Measurements from ENCODE around the gene LRRC51.

LRRC51 gene

DNA sequence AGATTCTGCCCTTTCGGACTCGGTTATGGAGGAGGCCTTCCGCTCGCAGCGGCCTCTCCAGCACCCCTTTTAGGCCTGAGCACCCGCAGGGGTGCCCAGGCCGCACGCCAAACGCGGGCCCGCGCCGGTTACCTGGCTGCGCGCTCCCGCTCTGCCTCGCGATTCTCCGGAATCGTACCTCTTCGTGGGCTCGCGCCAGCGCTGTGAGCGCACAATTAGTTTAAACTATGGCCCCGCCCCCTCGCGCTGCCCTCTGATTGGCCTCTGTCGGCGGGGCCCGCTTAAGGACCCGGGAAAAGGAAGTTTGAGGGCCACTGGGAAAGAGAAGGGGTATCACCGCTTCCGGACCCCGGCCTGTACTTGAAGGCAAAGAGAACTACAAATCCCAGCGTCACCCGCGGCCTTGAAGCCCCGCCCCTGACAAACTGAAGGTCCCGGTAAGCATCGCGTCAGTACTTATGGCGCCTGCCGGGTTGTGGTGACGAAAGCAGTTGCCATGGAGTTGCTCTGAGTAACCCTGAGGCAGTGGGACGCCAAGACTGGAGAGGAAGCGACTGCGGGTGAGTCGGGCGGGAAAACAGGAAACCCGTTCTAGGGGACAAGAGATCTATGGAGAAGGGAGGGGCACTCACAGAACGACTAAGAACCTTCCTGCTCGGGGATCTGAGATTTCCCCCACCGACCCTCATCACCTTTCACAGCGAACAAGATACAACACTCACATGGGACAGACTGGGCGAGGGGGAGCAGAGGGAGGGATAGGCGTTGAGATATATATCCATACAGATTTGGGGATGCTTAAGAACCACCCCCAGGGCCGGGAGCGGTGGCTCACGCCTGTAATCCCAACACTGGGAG is at the start of gene LRRC51, which contains the start of gene NUMA1:
Gene LRRC51, plus strand, starts transcription at position 525 of the 858 bp plus-strand sequence. CDS start 8,234 bp downstream, outside the sequence.
Gene NUMA1, minus strand, starts transcription at position 217 of the 858 bp plus-strand sequence. CDS start 44,599 bp downstream, outside the sequence.
- DNase-seq, result peak; percentile 99 to 100

- DNase-seq, result no peak
Observed at GRCh38 chr11:72036687-72037086, 44.0 kb upstream of the LRRC51 start.

DNA sequence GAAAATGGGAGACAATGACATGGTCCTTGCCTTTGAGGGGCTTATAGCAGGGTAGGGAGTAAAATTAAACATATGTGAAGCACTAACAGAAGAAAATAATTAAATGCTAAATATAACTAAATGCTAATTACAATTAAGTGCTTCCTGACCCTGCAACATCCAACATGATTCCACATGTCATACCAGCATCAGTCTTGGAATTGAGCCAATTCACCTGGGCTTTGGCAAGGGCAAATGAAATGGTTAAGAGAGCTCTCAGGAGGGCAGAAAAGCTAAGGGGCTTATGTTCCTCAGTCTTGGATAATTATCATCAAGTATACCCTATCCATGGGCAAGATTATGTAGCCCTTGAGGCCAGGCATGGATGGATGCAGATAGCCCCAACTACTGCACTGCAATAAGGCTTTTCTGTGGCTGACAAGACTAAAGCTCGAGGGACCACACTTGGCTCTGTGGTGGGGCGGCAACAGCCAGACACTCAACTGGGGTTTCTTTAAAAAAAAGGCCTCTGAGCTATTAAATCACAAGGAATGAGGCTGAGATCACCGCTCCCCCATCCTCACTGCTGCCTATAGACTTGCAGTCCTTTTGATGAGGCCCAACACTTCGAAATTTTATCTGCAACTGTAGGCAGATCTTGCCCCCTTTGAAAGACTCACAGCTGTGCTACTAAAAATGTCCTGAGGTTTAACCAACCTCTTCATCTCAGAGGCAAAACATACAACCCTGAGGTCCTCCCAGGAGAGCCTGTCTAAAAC is 42.9 kb upstream of the LRRC51 start:
- DNase-seq, result peak in 1 of 2 experiments; percentile 19

DNA sequence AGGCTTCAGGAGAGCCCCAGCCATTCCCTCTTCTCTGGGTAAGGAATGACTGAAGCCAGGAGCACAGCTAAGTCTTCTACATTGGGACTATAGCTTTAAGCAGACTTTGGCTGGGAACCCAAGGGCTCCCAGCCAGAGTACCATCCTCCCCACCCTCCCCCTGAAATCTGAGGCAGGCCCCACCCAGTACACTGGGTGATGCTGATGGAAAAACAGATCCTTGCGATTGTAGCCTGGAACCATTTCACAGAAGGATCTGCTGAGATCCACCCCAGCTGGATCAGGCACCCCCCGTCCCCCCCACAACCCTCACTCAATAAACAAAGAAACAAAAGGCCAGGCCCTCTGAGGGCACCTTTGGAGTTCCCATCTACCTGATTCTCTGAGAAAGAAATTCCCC is 42.2 kb upstream of the LRRC51 start:
- peak; percentile 60 to 85 for DNase-seq

DNA sequence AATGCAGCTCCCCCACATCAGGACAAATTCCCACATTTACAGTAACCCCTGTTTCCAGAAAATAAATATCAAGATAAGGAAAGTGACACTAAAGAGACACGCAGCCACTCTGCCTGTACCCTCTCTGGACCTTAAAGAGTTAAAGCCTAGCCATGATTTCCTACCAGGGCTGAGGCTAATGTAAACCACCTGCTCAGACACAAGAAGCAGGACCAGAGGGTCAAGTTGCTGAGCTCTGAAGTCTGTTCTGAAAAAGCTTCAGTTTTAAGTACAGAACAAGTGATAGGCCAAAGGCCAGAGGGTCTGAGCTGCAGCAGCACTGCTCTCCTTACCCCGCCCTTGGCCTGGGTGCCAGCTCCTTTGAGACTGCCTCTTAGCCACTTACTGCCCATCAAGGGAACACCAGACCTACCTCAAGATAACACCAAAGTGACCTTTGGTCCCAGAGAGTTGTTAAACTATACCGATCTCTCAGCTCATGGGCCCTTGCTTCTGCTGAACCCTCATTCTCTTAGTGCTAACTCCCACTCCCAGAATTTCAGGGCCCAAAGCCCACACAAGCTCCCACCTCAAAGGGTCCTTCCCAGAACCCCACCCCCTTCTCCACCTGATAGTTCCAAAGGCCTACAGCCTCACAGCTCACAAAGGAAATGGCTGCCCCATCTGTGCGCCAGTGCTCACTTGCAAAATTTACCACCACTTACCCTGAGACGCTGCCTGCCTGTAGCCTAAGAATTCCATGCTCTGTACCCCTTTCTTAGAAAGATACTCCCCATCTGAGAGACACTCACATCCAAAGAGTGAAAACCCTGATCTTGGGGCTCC is 41.4 kb upstream of the LRRC51 start:
- DNase-seq, result peak in 1 of 2 experiments; percentile 31

GRCh38 chr11:72039856-72040401 is 40.7 kb upstream of the LRRC51 start:
- DNase-seq, result no peak

DNA sequence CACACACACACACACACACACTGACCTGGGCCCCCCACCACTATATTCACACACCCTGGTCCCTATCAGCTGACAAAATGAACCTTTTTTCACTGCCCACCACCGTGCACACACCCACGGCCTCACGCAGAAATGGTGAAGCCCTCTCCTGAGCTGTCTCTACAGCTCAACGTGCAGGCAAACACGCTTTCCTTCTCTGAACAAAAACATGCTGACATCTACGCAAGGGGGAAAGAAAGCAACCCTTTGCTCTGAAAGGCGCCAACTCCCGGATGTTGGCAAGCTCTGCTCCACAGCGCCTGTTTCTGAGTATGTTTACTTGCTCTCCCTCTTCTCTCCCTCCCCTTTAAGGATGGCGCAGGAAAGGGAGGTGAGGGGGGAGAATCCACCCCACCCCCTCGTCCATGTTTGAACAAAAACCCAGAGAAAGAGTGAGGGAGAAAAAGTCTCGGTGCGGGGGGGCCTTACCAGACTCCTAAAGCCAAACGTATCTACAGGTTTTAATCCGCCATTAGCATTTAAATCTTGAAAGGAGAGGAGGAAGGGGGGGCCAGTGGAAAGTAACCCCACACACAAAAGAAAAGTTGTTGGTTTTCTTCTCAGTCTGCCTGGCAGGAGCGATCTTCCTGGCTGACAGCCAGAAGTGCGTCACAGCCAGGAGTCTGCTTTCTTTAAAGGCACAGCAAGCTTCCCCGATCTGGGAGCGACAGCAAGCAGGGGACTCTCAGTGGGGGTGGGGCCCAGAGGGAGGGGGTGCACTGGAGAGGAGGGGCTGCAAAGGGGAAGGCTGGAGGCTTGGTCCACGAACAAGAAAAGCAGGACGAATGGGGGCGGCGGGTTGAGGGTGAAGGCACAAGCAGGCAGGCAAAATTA is 39.9 kb upstream of the LRRC51 start:
- peak; percentile 95 for DNase-seq

DNA sequence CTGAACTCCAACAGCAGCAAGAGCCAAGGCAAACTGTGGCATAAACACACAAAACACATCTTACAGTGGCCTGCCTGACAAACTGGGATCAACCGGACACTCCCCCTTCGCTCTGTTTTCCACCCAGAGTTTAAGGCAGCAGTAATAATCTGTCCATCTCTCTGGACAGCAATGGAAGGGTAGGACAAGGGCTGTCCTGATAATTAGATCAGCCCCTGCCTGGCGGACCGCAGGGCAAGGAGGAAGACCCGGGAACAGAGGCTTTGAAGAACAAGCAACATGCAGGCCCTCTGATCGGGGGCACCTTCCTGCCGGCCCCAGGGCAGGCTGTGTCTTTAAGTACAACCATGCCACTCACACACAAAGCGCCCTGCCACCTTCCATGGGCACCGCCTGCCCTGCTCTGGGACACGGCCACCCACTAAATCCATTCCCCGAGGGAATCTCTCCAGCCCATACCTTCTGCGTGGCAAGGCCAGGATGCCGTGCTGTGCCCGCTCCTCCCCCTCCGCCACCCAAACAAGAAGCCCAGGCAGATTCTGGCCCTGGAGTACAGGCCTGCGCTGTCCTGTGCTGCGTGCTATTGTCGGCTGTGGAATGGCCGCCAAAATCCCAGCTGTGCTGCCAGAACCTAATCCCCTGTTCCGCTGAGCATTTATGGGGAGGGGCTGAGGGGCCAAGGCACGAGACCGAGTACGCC is 39.1 kb upstream of the LRRC51 start:
- DNase-seq, result peak; percentile 82 to 91

- no peak for DNase-seq
Observed at GRCh38 chr11:72042064-72042745, 38.4 kb upstream of the LRRC51 start.

DNA sequence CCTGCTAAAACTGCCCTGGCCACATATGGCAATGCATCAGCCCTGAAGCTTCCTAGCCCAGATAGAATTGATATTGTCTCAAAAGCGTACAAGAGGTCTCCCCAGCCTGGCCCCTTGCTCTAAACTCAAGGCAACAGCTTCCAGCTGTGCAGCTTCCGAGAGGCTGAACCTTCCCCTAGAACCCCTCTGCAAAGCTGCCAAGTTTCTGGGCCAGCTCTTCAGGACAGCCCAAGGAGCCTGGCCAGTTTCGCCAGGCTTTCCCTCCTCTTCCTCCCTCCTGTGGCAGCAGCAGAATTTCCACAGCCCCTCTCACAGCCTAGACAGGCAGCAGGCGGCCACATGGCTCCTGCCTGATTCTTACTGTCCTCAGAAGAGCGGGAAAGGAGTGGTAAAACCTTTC is 34.8 kb upstream of the LRRC51 start:
- DNase-seq, result no peak

DNA sequence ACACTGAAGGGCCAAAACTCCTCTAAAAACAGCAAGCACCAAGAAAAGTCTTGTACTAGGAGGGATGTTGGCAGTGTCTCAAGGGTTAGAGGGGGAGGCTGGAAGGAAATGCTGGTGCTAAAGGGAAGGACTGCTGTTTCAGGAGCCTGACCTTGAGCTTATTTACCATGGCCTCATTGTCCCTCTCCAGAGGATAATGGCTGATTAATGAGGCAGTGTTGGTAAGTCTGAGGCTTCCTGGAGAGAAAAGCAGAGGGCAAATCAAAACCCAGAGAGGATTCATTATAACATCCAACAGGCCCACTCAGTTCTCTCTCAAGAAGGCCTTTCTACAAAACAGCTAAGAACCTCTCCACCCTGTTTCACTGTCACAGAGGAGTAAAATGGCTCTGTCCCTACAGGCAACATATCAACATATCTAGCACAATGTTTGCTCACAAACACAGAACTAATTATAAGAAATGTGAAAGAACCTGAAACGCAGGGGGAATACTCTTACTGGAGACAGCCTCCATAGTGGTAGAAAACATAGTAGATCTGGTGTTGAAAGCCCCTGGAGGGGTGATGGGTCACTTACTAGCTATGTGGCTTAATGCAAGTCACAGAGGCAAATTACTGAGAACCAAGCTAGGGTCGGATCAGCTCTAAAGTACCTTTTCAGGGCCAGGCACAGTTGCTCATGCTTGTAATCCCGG is 31.7 kb upstream of the LRRC51 start:
- no peak for DNase-seq

DNA sequence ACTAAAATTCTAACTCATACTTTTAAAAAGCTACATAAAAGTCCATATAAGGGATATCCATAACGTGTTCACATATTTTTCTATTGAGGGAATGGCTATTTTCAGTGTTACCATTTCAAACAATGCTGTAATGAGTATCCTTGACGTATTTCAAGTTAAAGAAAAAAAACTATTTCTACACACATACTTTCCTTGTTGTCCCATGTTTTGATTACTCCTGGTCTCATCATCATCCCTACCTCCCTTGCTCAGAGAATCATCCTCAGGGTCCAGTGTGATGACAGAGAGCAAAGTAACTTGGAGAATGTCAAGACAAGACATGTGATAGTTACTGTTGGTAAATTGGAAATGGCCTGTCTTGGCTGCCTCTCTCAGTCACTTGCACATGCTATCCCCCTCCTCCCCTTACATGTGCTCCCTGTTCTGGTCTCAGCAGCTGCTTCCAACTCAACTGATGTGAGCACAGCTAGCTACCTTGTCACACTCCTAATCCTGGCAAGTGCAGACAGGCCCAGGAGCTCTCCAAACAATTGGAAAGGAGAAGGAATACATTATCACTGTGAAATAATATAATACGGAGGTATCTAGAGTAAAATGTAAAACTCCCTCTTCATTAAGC is 22.1 kb upstream of the LRRC51 start:
- peak; percentile 18 to 23 for DNase-seq

- no peak for DNase-seq
Observed at GRCh38 chr11:72061739-72062396, 18.8 kb upstream of the LRRC51 start.

- no peak for DNase-seq
Observed at GRCh38 chr11:72066855-72067254, 13.8 kb upstream of the LRRC51 start.

DNA sequence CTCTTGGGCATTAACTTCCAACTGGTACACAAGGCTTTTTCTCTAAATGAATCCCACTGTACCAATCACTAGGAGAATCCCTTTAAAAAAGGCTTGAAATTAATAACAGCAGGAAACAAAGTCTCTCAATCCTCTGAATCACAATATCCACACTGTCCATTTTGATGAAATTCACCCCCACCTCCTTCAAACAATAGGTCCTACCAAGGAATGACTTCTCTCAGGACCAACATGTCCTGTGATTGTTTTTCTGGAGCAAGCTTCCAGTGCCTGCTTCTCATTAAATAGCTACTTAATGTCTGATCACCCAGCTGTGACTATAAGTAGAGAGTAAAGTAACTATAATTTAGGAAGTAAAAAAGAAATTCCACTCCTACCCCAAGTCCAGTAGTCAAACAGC is 13.4 kb upstream of the LRRC51 start:
- DNase-seq, result no peak

GRCh38 chr11:72067676-72068075 is 13.0 kb upstream of the LRRC51 start:
- no peak for DNase-seq

- no peak for DNase-seq
Observed at GRCh38 chr11:72069200-72069599, 11.4 kb upstream of the LRRC51 start.

DNA sequence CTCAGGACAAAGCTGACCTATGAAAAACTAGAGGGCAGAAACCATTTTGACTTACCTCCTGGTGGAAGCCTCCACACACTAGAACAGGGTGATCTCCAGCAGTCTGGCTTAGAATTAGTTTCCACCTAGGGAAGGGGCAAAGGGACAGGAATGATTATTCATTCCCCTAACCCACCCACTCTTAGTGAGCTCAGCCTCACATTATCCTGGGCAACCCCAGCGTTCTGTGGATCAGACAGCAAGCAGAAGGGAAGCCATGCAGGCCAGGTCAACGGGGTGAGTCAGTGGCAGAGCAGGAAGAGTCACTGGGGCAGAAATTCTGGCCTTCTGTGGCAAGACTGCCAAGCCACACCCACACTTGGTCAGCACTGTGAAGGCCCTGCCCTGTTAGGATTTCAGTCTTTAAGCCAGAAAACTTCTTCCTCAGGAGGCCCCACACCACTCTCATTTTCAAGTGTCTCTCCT is 10.8 kb upstream of the LRRC51 start:
- peak in 1 of 2 experiments; percentile 9 for DNase-seq
